Activated naive CD4-positive, alpha-beta T cell treated with anti-CD3 and anti-CD28 coated beads, Interleukin-2, amount 10 ng/mL, durations not matched to agents 7 days and 5 days (primary cell): ENCODE results near the gene SLC16A12.
A peak's percentile ranks its signal among the peaks of the same experiment; 100 is the strongest.

Experiments
- CTCF ChIA-PET: fragments of 350-600 bp; sonication (Branson Sonifier 250); formaldehyde crosslinking; loops from one replicate; lab custom pipeline; 2021; ENCODE audit warnings: antibody characterized with exemption; lab: Charles Lee
- DNase-seq: peaks from one replicate; pipeline ENCODE4 v3.0.0-alpha.2; 2020
- H3K27ac Mint-ChIP-seq: one replicate; pipeline ENCODE4 v1.8.0; 2021; ENCODE audit warnings: mild to moderate bottlenecking, moderate library complexity, mixed read lengths
- H3K27me3 Mint-ChIP-seq: one replicate; pipeline ENCODE4 v1.8.0; 2021; ENCODE audit warnings: mild to moderate bottlenecking, mixed read lengths
- H3K36me3 Mint-ChIP-seq: one replicate; pipeline ENCODE4 v1.8.0; 2021; ENCODE audit warnings: mixed read lengths
- H3K4me1 Mint-ChIP-seq: one replicate; pipeline ENCODE4 v1.8.0; 2021; ENCODE audit warnings: mixed read lengths
- H3K4me3 Mint-ChIP-seq: one replicate; pipeline ENCODE4 v1.8.0; 2021; ENCODE audit warnings: mild to moderate bottlenecking, moderate library complexity, mixed read lengths
- H3K9me3 Mint-ChIP-seq: one replicate; pipeline ENCODE4 v1.8.0; 2021; ENCODE audit warnings: mixed read lengths

Gene SLC16A12, protein sequence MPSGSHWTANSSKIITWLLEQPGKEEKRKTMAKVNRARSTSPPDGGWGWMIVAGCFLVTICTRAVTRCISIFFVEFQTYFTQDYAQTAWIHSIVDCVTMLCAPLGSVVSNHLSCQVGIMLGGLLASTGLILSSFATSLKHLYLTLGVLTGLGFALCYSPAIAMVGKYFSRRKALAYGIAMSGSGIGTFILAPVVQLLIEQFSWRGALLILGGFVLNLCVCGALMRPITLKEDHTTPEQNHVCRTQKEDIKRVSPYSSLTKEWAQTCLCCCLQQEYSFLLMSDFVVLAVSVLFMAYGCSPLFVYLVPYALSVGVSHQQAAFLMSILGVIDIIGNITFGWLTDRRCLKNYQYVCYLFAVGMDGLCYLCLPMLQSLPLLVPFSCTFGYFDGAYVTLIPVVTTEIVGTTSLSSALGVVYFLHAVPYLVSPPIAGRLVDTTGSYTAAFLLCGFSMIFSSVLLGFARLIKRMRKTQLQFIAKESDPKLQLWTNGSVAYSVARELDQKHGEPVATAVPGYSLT

GRCh38 chr10:89535171-89536012 lies at the start of gene SLC16A12:
TSS of gene SLC16A12 (minus strand) at chr10:89535594. CDS start at chr10:89462578, 73,016 bp downstream.
- DNase-seq: no peak
- CTCF ChIA-PET: no interaction called here
- no peak within 1 kb of the TSS for H3K27ac Mint-ChIP-seq
- no peaks in the 10 kb centered on the region for H3K9me3 Mint-ChIP-seq
- H3K4me1 Mint-ChIP-seq: peaks cover 14% of the 10 kb centered on the region
- H3K36me3 Mint-ChIP-seq: no peaks in the 10 kb centered on the region
- peaks cover 72% of the 10 kb centered on the region for H3K27me3 Mint-ChIP-seq
- H3K4me3 Mint-ChIP-seq: no peak within 1 kb of the TSS

GRCh38 chr10:89582022-89582421 lies 46.6 kb upstream of the SLC16A12 start:
- H3K9me3 Mint-ChIP-seq: no peaks in the 10 kb centered on the region
- peaks cover under 1% of the 10 kb centered on the region for H3K36me3 Mint-ChIP-seq
- no peak for DNase-seq
- no peak overlapping the region for H3K27ac Mint-ChIP-seq
- CTCF ChIA-PET: interaction anchor here (0.6 kb wide), 1 partner anchor 163 kb away, joined by 3 read pairs; no protein-coding TSS in a partner anchor
- no peak overlapping the region for H3K4me3 Mint-ChIP-seq
- no peaks in the 10 kb centered on the region for H3K27me3 Mint-ChIP-seq
- H3K4me1 Mint-ChIP-seq: no peaks in the 10 kb centered on the region

DNA sequence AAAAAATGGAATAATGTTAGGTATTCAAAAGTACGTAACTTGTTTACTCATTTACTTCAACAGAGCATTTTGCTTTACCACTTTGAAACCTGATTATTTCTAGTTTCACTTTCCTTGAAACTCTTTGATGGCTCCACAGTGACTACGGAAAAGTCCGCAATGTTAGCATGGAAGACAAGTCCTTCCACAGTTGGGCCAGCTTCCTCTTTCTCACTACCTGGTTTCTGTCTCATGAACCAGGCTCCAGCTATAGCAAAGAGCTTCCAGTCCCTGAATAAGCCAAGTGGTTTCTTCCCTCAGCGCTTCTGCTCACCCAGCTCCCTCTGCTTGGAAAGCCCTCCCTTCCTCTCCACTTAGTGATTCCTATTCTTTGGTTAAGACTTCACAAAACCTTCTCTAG lies 44.8 kb upstream of the SLC16A12 start:
- CTCF ChIA-PET: no interaction called here
- no peaks in the 10 kb centered on the region for H3K9me3 Mint-ChIP-seq
- no peaks in the 10 kb centered on the region for H3K27me3 Mint-ChIP-seq
- no peaks in the 10 kb centered on the region for H3K36me3 Mint-ChIP-seq
- no peak overlapping the region for H3K4me3 Mint-ChIP-seq
- H3K27ac Mint-ChIP-seq: no peak overlapping the region
- no peaks in the 10 kb centered on the region for H3K4me1 Mint-ChIP-seq
- DNase-seq: no peak

DNA sequence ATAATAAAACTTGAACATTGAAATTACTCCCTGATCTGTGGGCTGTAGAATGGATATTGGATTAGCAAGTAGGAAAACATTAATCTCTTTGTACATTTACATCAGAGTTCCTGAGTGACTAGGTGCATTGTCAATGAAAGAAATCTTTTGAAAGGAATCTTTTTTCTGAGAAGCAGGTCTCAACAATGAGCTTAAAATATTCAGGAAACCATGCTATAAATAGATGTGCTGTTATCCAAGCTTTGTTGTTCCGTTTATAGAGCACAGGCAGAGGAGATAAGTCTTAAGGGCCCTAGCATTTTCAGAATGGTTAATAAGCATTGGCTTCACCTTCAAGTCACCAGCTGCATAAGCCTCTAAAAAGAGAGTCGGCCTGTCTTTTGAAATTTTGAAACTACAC lies 41.3 kb upstream of the SLC16A12 start:
- H3K4me3 Mint-ChIP-seq: no peak overlapping the region
- H3K27me3 Mint-ChIP-seq: no peaks in the 10 kb centered on the region
- no peaks in the 10 kb centered on the region for H3K4me1 Mint-ChIP-seq
- no peaks in the 10 kb centered on the region for H3K9me3 Mint-ChIP-seq
- H3K36me3 Mint-ChIP-seq: no peaks in the 10 kb centered on the region
- H3K27ac Mint-ChIP-seq: no peak overlapping the region
- CTCF ChIA-PET: no interaction called here
- no peak for DNase-seq

DNA sequence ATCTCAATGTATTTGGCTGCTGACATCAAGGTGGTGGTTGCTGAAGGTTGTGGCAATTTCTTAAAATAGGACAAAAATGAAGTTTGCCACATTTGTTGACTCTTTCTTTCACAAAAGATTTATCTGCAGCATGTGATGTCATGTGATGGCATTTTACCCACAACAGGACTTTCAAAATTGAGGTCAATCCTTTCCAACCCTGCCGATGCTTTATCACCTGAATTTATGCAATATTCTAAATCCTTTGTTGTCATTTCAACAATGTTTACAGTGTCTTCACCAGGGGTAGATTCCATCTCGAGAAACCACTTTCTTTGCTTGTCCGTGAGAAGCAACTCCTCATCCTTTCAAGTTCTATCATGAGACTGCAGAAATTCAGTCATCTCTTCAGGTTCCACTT lies 40.6 kb upstream of the SLC16A12 start:
- no peaks in the 10 kb centered on the region for H3K4me1 Mint-ChIP-seq
- no peaks in the 10 kb centered on the region for H3K27me3 Mint-ChIP-seq
- no peak for DNase-seq
- H3K4me3 Mint-ChIP-seq: no peak overlapping the region
- no peak overlapping the region for H3K27ac Mint-ChIP-seq
- no peaks in the 10 kb centered on the region for H3K36me3 Mint-ChIP-seq
- CTCF ChIA-PET: no interaction called here
- no peaks in the 10 kb centered on the region for H3K9me3 Mint-ChIP-seq

DNA sequence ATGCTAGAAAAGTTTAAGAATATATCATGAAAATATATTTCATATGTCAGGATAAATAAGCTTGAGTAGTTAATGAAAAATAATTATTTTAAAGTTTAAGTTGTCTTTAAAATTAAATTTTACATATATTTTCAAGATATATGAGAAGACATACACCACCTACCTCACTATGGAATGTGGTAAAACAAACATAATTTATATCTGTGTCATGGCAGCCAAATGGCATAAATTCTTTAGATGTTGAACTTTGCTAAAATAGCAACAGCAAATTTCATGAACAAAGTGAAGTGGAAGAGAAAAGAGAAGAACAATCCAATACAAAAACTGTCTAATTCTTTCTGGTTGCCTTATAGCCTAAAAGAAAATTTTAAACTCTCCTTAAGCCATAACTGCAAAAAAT lies 39.6 kb upstream of the SLC16A12 start:
- Mint-ChIP-seq H3K36me3 (no peaks in the 10 kb centered on the region), H3K27me3 (no peaks in the 10 kb centered on the region), H3K4me1 (no peaks in the 10 kb centered on the region), H3K27ac (no peak overlapping the region), H3K9me3 (no peaks in the 10 kb centered on the region), H3K4me3 (no peak overlapping the region)
- CTCF ChIA-PET: no interaction called here
- DNase-seq: no peak

GRCh38 chr10:89574368-89574767 lies 39.0 kb upstream of the SLC16A12 start:
- Mint-ChIP-seq H3K4me3 (no peak overlapping the region), H3K27me3 (no peaks in the 10 kb centered on the region), H3K4me1 (no peaks in the 10 kb centered on the region), H3K27ac (no peak overlapping the region), H3K9me3 (no peaks in the 10 kb centered on the region), H3K36me3 (no peaks in the 10 kb centered on the region)
- DNase-seq: no peak
- CTCF ChIA-PET: no interaction called here

GRCh38 chr10:89567576-89568245 lies 32.3 kb upstream of the SLC16A12 start:
- Mint-ChIP-seq H3K27ac (no peak overlapping the region), H3K9me3 (no peaks in the 10 kb centered on the region), H3K36me3 (no peaks in the 10 kb centered on the region), H3K4me1 (no peaks in the 10 kb centered on the region), H3K27me3 (peaks cover 4% of the 10 kb centered on the region), H3K4me3 (no peak overlapping the region)
- no peak for DNase-seq
- CTCF ChIA-PET: interaction anchor here (1.0 kb wide), 2 partner anchors 24 to 198 kb away, joined by 3 read pairs; no protein-coding TSS in a partner anchor

DNA sequence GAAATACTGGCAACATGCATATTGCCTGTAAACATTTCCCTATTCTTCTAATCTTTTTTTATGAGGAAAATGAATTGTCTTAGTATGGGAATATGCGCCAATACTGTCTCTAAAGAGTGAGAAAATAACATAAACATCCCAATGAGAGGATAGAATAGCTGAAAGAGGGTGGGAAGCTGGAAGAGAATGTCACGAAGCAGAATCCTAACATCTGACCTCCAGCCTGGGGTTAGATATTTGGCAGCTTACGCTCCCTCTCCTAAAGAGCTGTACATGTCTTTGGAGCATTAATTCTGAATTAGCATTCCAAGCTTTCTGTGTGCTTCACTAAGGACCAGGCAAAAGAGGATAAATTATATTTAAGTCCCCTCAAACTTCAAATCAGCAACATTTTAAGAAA lies 31.6 kb upstream of the SLC16A12 start:
- H3K27ac Mint-ChIP-seq: no peak overlapping the region
- H3K4me1 Mint-ChIP-seq: no peaks in the 10 kb centered on the region
- CTCF ChIA-PET: interaction anchor here (1.0 kb wide), 1 partner anchor 23 kb away, joined by 3 read pairs; no protein-coding TSS in a partner anchor
- peaks cover 5% of the 10 kb centered on the region for H3K27me3 Mint-ChIP-seq
- H3K9me3 Mint-ChIP-seq: no peaks in the 10 kb centered on the region
- no peaks in the 10 kb centered on the region for H3K36me3 Mint-ChIP-seq
- H3K4me3 Mint-ChIP-seq: no peak overlapping the region
- no peak for DNase-seq

DNA sequence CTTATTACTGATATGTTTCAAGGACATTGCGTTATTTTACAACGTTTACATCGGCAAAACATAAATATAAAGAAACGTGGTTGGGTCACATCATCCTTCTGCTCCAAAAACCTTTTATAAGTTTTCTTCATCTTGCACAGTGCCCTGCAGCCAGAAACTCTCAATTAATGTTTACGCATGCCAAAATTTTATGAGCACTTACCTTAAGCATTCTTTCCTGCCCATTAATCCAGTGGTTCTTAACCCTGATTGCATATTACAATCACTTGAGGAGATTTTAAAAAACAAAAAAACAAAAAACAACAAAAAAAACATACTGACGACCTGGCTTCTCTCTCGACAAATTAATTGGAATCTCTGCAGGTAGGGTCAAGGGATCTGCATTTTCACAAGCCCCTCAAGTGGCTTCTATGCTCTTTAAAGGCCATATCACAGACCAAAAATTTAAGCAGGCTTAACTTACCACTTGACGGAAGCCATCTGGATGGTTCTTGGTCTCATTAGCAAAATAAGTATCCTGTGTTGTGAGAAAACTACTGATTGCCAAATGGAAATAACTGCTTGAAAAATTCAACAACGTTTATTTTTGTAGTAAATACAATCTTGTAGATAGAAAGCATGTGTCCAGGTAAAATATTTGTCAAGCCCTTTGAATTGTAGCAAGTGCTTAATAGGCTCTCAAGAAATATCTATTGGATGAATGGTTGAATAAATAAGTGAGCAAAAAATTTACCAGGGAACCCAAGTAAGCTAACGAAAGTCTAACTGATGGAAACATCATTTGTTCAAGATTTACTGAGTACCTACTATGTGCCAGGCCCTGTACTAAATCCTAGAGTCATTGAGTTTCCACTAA lies 30.9 kb upstream of the SLC16A12 start:
- no peaks in the 10 kb centered on the region for H3K36me3 Mint-ChIP-seq
- no peaks in the 10 kb centered on the region for H3K9me3 Mint-ChIP-seq
- no peak overlapping the region for H3K4me3 Mint-ChIP-seq
- peaks cover 12% of the 10 kb centered on the region for H3K27me3 Mint-ChIP-seq
- no peak for DNase-seq
- CTCF ChIA-PET: interaction anchor here (1.0 kb wide), 1 partner anchor 23 kb away, joined by 3 read pairs; no protein-coding TSS in a partner anchor
- H3K27ac Mint-ChIP-seq: no peak overlapping the region
- no peaks in the 10 kb centered on the region for H3K4me1 Mint-ChIP-seq

GRCh38 chr10:89565180-89565579 lies 29.8 kb upstream of the SLC16A12 start:
- H3K4me1 Mint-ChIP-seq: no peaks in the 10 kb centered on the region
- no peaks in the 10 kb centered on the region for H3K9me3 Mint-ChIP-seq
- no peak overlapping the region for H3K4me3 Mint-ChIP-seq

DNA sequence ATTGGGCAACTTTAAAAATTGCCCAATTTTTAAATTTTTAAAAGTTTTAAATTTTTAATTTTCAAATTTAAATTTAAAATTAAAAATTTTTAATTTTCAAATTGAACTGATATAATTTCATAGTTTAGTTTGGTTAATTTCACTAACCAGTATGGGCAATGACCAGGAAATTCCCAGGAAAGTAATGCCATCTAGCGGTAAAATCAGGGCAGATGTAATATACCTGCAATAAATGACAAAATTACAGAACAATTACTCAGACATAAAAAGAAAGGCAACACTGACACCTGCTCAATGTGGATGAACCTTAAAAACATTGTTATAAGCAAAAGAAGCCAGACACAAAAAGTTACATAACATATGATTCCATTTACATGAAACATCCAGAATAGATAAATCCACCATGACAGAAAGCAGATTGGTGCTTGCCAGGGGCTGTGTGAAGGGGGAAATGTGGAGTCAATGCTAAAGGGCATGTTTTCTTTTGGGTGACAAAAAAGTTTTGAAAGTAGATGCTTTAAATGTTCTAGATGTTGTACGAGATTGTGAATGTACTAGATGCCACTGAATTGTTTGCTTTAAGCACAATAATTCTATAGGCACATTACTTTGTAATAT lies 28.6 kb upstream of the SLC16A12 start:
- Mint-ChIP-seq H3K4me3 (no peak overlapping the region), H3K27me3 (peaks cover 13% of the 10 kb centered on the region), H3K9me3 (no peaks in the 10 kb centered on the region), H3K27ac (no peak overlapping the region), H3K4me1 (no peaks in the 10 kb centered on the region), H3K36me3 (no peaks in the 10 kb centered on the region)
- DNase-seq: peak; percentile 28
- CTCF ChIA-PET: interaction anchor here (0.9 to 1.9 kb wide), 7 partner anchors 11 to 350 kb away, joined by 3 to 5 read pairs (median 3); partner anchors contain the start of gene KIF20B

More at GRCh38 chr10:89565180-89565579, 29.8 kb upstream of the SLC16A12 start:
- CTCF ChIA-PET: interaction anchor here (0.9 to 1.4 kb wide), 6 partner anchors 13 to 351 kb away, joined by 3 to 4 read pairs (median 3); partner anchors contain the start of gene KIF20B
- no peak overlapping the region for H3K27ac Mint-ChIP-seq
- no peak for DNase-seq
- peaks cover 13% of the 10 kb centered on the region for H3K27me3 Mint-ChIP-seq
- H3K36me3 Mint-ChIP-seq: no peaks in the 10 kb centered on the region

DNA sequence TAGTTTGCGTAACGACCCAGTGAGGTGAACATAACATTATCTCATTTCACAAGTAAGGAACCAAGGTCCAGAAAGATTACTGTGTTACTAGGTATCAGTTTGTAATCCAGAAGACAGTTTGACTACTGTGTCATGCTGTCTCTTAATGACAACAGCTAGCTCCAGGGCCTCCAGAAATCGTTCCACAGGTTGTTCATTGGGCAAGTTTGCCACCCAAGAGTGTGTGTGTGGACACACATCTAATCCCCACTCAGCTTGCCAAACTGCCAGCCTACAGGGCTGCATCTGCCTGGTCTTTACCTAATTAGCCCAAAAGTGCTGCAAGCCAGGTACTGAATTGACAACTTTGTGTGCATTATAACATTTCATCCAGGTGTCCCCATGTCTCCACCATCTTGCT lies 27.9 kb upstream of the SLC16A12 start:
- Mint-ChIP-seq H3K27me3 (peaks cover 13% of the 10 kb centered on the region), H3K27ac (no peak overlapping the region), H3K36me3 (no peaks in the 10 kb centered on the region), H3K4me3 (no peak overlapping the region), H3K4me1 (no peaks in the 10 kb centered on the region), H3K9me3 (no peaks in the 10 kb centered on the region)
- CTCF ChIA-PET: interaction anchor here (1.3 to 1.9 kb wide), 3 partner anchors 135 to 348 kb away, joined by 4 to 5 read pairs (median 5); no protein-coding TSS in a partner anchor
- no peak for DNase-seq
